HG03558 (cell line): ENCODE data around the gene PCDHAC1.
"Not testable (repeated sequence)": the region's sequence is repeated elsewhere in the genome, so short reads cannot be mapped to it uniquely, and the experiment has no call there.

Experiments
- ATAC-seq: cut with Tn5 transposase; IDR thresholded peaks from one replicate; pipeline ENCODE4 v1.9.1; 2021; ENCODE audit warnings: moderate number of reproducible peaks; ENCODE audit not compliant: unreplicated experiment; ENCODE audit errors: extremely low read depth

Gene PCDHAC1

GRCh38 chr5:140925806-140926442, at the start of gene PCDHAC1:
PCDHAC1 (plus strand) TSS chr5:140926299; CDS start chr5:140926893, 594 bp downstream.
- ATAC-seq, result no peak

DNA sequence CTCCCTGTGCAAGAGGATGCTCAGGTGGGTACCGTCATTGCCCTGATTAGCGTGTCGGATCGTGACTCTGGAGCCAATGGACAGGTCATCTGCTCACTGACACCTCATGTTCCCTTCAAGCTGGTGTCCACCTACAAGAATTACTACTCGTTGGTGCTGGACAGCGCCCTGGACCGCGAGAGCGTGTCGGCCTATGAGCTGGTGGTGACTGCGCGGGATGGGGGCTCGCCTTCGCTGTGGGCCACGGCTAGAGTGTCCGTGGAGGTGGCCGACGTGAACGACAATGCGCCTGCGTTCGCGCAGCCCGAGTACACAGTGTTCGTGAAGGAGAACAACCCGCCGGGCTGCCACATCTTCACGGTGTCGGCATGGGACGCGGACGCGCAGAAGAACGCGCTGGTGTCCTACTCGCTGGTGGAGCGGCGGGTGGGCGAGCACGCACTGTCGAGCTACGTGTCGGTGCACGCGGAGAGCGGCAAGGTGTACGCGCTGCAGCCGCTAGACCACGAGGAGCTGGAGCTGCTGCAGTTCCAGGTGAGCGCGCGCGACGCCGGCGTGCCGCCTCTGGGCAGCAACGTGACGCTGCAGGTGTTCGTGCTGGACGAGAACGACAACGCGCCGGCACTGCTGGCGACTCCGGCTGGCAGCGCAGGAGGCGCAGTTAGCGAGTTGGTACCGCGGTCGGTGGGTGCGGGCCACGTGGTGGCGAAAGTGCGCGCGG, 49.4 kb upstream of the PCDHAC1 start:
- ATAC-seq, result not testable (repeated sequence)

GRCh38 chr5:140877262-140877581, 48.9 kb upstream of the PCDHAC1 start:
- ATAC-seq, result no peak

- no peak for ATAC-seq
These were observed 44.1 kb upstream of the PCDHAC1 start, which contains the start of gene PCDHA13 for GRCh38 chr5:140881889-140882590. PCDHA13 (plus strand) TSS chr5:140882124; CDS start chr5:140882269, 145 bp downstream.

GRCh38 chr5:140882591-140882899, 43.6 kb upstream of the PCDHAC1 start:
- ATAC-seq, result no peak

GRCh38 chr5:140883373-140883772, 42.7 kb upstream of the PCDHAC1 start:
- ATAC-seq, result no peak

DNA sequence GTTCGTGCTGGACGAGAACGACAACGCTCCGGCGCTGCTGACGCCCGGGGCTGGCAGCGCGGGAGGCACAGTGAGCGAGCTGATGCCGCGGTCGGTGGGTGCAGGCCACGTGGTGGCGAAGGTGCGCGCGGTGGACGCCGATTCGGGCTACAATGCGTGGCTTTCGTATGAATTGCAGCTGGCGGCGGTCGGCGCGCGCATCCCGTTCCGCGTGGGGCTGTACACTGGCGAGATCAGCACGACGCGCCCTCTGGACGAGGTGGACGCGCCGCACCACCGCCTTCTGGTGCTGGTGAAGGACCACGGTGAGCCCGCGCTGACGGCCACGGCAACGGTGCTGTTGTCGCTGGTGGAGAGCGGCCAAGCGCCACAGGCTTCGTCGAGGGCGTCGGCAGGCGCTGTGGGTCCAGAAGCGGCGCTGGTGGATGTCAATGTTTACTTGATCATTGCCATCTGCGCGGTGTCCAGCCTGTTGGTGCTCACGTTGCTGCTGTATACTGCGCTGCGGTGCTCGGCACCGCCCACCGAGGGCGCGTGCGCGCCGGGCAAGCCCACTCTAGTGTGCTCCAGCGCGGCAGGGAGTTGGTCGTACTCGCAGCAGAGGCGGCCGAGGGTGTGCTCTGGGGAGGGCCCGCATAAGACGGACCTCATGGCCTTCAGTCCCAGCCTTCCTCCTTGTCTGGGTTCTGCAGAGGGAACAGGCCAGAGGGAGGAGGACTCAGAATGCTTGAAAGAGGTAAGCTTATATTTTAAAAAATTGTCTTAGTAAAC, 42.0 kb upstream of the PCDHAC1 start:
- ATAC-seq, result no peak

DNA sequence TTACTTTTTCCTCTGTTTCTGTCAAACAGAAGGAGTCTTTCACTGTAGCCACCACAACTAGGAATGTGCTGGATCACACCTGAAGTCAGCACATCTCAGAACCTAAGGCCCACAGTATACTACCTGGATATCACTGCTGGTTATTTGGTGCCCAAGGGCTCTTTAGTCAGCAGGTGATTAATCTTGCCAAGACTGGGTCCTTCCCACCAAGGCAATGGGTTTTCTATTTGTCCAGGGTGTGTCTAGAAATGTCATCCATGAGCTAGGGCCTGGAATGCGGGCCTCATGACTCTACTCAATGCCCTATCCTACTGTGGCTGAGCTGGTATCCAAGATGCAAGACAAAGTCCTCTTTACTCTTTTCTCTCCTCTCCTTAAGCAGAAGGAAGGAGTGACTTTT, 9.8 kb upstream of the PCDHAC1 start:
- no peak for ATAC-seq

DNA sequence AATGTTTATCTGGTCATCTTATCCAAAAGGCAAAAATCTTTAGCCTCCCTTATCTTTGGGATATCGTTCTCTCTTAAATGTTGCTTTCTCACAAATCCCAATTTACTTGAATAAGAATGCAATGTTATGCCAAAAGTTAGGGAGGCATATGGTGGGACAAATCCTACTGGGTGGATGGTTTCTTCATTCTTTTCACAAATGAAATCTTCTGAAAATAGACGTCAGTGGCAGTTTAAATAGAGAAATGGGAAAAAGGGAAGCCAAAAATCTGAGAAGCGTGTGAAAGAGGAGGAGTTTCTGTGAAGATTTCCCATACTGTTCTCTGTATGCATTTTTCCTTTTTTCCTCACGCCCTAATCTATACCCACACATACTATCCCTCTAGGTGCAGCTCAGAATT, 2.5 kb upstream of the PCDHAC1 start:
- no peak for ATAC-seq

GRCh38 chr5:140926443-140927227, 536 bp downstream of the PCDHAC1 start:
- no peak for ATAC-seq

GRCh38 chr5:140927228-140927573, 1.1 kb downstream of the PCDHAC1 start:
- no peak for ATAC-seq

GRCh38 chr5:140934964-140935606, 9.0 kb downstream of the PCDHAC1 start:
- no peak for ATAC-seq

GRCh38 chr5:140946578-140946977, 20.5 kb downstream of the PCDHAC1 start:
- no peak for ATAC-seq

DNA sequence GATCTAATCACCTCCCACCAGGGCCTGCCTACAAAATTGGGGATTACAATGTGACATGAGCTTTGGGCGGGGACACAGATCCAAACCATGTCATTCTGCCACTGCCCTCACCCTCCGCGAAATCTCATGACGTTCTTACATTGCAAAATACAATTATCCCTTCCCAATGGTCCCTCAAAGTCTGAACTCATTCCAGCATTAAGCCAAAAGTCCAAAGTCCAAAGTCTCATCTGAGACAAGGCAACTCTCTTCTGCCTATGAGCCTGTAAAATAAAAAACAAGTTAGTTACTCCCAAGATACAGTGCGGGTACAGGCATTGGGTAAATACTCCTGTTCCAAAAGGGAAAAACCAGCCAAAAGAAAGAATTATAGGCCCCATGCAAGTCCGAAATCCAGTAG, 25.5 kb downstream of the PCDHAC1 start:
- ATAC-seq, result no peak

GRCh38 chr5:140953234-140953633, 27.1 kb downstream of the PCDHAC1 start:
- no peak for ATAC-seq

DNA sequence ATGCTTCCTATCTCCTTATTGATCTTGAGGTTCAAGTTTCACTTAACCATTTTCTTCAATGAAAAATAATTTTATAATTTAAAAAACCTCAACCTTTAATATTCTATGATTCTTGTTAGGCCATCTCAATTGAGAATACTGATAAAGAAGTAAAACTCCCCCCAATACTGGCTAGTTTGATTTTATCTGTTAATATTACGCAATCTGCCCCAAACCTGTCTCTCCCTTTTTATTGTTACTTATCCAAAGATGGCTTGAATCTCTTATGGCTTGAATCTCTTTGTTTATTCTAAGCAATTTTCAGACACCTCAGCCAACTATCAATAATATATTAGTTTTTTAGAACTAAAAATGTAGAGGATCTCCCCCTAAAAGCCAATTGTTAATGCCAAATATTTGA, 36.1 kb downstream of the PCDHAC1 start:
- ATAC-seq, result no peak

DNA sequence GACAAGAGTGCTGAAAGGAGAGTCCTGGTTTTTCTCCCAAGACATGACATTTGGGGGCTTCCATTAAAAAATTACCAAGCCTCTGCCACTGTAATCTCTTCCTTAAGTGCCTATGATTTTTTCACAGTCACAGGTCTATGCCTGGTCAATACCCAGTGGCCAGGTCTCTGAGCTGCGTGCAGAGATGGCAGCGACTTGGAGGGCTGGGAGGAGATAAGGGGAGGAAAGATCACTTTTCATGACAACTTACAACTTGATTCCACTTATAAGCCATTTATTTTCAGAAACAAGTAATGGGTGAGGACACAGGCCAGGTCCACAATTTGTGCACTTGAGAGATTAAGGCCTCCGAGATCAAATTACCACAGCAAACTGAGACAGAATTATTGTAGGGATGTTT, 38.3 kb downstream of the PCDHAC1 start:
- ATAC-seq, result no peak

DNA sequence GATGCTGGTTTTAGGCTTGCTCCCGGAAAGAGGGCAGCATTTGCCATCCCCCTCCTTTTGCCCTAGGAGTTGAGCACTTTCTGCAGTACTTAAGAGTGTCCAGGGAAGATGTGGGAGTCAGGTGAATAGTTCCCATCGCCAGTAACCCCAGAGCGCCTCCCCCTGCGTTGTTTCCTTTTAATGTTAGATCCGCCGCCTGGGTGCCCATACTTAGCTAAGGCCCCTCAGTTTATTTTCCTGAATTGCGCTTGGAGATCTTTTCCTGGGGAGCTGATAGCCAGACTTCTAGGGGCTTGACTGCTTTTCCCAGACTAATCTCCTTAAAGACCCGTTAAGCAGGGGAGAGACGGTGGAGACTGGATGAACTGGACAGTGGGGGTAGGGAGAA, 39.8 kb downstream of the PCDHAC1 start:
- no peak for ATAC-seq

DNA sequence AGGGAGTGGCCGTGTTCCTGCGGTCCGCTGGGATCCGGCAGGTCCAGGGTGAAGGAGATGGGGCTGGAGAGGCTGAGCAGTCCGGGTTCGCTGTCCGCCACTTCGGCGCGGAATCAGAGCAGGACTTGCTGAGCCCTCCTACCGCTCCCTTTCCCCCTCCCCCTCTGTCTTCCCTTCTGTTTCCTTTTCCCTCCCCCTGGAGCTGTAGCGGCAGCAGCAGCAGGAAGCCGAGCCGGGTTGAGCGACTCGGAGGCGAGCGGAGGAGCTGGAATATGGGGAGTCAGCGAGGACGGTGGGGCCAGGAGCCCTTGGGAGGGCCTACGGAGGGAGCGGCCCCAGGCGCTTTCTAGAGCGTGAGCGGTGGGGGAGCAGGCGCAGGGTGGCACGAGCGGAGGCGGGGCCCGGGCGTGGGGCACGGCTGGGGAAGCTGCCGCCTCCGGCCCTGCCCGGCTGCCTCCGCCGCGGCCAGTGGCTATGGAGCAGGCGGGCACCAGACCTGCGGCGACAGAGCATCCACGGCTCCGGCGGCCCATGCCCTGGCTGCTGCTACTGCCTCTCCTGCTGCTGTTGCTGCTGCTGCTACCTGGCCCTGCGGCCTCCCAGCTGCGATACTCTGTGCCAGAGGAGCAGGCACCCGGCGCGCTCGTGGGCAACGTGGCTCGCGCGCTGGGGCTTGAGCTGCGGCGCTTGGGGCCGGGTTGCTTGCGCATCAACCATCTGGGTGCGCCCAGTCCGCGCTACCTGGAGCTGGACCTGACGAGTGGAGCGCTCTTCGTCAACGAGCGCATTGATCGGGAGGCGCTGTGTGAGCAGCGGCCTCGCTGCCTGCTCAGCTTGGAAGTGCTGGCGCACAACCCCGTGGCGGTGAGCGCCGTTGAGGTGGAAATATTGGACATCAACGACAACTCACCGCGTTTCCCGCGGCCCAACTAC, 40.5 kb downstream of the PCDHAC1 start, which contains the start of gene PCDHAC2:
PCDHAC2 (plus strand) TSS at position 184 of the 933 bp plus-strand sequence; CDS start at position 475, 291 bp downstream.
- ATAC-seq, result no peak
